22Rv1 (cell line): ENCODE results near the gene DNAJC5.
"Not testable (repeated sequence)": the region's sequence is repeated elsewhere in the genome, so short reads cannot be mapped to it uniquely, and the experiment has no call there.

Experiments used
- H3K27ac ChIP-seq: fragments of 450-650 bp; 2 replicates; pipeline ENCODE4 v1.5.1; 2017
- ZFX ChIP-seq: fragments of 450-650 bp; IDR thresholded peaks from 2 replicates; pipeline ENCODE4 v1.6.1; 2017; ENCODE audit warnings: antibody characterized with exemption, borderline replicate concordance
- TF ChIP-seq, protein P1 (sequence below): fragments of 450-650 bp; IDR thresholded peaks from 2 replicates; pipeline ENCODE4 v1.5.1; 2017; ENCODE audit warnings: mild to moderate bottlenecking

Gene DNAJC5

DNA sequence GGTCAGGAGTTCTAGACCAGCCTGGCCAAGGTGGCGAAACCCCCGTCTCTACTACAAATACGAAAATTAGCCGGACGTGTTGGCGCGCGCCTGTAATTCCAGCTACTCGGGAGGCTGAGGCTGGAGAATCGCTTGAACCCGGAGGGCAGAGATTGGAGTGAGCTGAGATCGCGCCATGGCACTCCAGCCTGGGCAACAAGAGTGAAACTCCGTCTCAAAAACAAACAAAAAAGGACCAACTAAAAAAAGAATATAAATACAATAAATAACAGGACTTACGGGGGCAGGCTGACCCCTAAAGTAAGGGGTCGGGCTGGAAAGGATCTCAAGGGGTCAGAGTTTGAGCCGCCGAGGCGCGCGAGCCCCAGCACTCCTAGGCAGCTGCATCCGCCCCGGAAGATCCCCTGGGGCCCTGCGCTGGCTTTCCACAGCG, 30.4 kb upstream of the DNAJC5 start:
- no peak for TF ChIP-seq ZFX
- TF ChIP-seq, protein P1, sequence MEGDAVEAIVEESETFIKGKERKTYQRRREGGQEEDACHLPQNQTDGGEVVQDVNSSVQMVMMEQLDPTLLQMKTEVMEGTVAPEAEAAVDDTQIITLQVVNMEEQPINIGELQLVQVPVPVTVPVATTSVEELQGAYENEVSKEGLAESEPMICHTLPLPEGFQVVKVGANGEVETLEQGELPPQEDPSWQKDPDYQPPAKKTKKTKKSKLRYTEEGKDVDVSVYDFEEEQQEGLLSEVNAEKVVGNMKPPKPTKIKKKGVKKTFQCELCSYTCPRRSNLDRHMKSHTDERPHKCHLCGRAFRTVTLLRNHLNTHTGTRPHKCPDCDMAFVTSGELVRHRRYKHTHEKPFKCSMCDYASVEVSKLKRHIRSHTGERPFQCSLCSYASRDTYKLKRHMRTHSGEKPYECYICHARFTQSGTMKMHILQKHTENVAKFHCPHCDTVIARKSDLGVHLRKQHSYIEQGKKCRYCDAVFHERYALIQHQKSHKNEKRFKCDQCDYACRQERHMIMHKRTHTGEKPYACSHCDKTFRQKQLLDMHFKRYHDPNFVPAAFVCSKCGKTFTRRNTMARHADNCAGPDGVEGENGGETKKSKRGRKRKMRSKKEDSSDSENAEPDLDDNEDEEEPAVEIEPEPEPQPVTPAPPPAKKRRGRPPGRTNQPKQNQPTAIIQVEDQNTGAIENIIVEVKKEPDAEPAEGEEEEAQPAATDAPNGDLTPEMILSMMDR = peak; percentile 32
- H3K27ac ChIP-seq = peak overlapping the region; percentile 94

DNA sequence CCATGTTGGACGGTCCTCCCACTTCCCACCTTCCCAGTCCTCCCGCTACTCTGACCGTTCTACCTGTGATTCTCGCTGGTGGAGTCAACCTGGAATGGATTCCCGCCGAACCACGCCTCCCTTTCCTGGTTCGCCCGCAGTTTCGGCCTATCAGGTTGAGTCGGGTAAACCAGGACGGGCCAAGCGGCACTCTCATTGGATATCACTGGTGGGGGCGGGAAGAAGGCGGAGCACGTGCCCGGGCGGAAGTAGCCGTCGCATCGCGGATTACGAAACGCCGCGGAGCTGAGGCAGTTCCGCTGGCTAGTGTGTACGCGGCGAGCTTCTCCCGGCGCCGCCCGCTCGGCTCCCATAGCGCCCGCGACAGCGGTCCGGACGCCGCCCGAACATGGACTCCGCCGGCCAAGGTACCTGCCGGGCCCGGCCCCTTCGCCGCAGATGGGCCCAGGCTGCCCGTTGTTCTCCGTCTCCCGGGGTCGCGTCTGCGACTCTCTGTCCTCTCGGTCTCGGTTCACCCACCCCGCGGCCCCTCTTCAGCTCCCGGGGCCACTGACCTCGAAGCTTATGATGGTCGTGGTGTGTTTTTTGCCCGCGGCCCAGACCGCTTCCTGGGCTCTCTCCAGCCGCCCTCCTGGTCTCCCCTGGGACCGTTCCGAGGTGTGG, 29.8 kb upstream of the DNAJC5 start, which contains the start of gene TPD52L2:
Gene TPD52L2 (plus strand): TSS at position 293 of the 663 bp plus-strand sequence. CDS start 96 bp downstream, at position 389.
- TF ChIP-seq, protein P1 = no peak
- TF ChIP-seq ZFX = no peak
- peak within 1 kb of the TSS; percentile 94 for H3K27ac ChIP-seq

- not testable (repeated sequence) for H3K27ac ChIP-seq
These were observed 27.9 kb upstream of the DNAJC5 start for GRCh38 chr20:63867042-63867441.

DNA sequence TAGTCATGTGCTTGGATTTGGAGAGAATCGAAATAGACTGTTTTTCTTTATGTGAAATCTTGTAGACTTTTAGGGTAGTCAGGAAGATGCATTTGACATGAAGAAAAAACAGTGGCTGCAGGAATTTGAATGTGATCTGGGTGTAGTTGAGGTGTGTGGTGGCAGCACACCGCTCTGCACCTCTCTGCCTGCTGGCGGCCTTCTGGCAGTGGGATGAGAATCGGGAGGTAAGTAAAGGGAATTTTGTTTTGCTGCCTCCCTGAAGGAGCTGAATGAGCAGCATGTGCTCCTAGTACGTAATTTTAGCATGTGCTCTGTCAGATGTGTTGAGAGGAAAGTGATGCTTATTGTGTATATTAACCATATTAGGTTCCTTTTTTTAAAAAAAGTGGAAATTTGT, 26.7 kb upstream of the DNAJC5 start:
- no peak overlapping the region for H3K27ac ChIP-seq
- no peak for TF ChIP-seq ZFX
- TF ChIP-seq, protein P1 = no peak

DNA sequence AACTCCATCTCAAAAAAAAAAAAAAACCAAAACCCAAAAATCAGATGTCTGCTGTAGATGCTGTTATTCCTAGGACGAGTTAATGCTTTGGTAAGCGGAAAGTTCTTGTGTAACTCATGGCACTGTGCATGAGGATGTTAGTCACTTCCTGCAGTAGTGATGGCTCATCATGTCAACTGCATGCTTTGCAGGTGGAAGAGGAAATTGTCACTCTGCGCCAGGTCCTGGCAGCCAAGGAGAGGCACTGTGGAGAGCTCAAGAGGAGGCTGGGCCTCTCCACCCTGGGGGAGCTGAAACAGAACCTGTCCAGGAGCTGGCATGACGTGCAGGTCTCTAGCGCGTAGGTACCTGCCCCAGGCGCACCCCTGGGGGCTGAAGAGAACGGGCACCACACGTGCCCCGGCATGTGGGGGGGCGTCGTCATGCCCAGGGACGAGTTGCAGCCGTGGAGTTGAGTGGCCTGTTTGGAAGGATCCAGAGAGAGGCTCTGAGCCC, 21.4 kb upstream of the DNAJC5 start:
- no peak for TF ChIP-seq ZFX
- H3K27ac ChIP-seq = no peak overlapping the region

GRCh38 chr20:63874241-63874640, 20.7 kb upstream of the DNAJC5 start:
- H3K27ac ChIP-seq = not testable (repeated sequence)

- H3K27ac ChIP-seq = no peak overlapping the region
- TF ChIP-seq ZFX = no peak
- TF ChIP-seq, protein P1 = no peak
These were observed 18.4 kb upstream of the DNAJC5 start for GRCh38 chr20:63876489-63877036.

DNA sequence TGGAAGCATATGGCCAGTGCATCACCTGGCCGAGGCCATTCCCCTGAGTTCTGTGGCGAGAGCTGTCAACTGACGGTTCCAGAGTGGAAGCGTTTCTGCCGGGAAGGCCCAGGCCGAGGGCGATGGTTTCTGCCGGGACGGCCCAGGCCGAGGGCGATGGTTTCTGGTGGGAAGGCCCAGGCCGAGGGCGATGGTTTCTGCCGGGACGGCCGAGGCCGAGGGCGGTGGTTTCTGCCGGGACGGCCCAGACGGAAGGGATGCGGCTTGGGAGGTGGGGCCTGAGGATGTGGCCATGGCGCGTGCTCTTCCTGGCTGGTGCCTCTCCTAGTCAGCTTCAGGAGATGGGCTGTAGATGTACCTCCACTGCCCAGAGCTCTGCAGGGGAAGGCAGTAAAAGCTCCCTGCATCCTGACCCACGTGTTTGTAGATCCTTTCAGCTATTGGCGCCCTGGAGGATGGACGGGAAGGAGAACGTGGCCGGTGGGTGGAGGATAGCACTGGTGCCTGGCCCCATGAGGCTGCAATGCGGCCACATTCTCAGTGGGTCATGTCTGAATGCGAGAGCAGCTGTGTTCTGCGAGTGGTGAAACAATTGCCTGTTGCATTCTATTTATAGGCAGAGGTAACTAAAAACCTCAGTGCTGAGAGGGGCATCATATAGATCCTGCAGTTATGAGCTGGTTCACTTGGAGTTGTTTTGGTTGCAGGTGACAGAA, 17.0 kb upstream of the DNAJC5 start:
- no peak for TF ChIP-seq ZFX
- TF ChIP-seq, protein P1 = no peak
- no peak overlapping the region for H3K27ac ChIP-seq
